ENCODE data around the gene SF3B2. TPM values are rescaled to one million over a fixed set of nuclear protein-coding genes. Genes with fewer than 3 reads are reported as not detected.
A peak's percentile ranks its signal among the peaks of the same experiment; 100 is the strongest.

The SF3B2 gene
- total RNA-seq, 1 experiment from 2014 or later: 358 TPM

DNA sequence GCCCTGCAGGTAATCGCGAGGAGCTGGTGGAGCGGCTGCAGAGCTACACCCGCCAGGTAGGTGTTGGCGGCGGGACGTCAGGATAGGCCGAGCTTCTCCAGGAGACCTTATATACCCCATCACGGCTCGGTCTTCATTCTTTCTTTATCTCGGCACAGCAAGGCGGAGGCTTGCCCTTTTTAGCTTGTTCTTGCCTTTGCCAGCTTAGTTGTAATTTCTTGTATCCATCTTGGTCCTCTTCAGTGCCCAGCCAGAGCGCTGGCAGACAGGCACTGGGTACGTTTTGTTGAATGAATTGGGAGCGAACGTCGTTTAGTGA lies 459 bp downstream of the SF3B2 start:
- POLR2A ChIA-PET (ENCODE audit: low non-redundant PET): no interaction called here
- Histone ChIP-seq H3K4me1 (ENCODE audit: insufficient read depth, low read length, poor library complexity, severe bottlenecking) (peaks cover 21% of the 10 kb centered on the region), H3K4me3 (ENCODE audit: low read depth, low read length, poor library complexity, severe bottlenecking) (peak overlapping the region; percentile 99), H3K36me3 (ENCODE audit: insufficient read depth, low read length, poor library complexity, severe bottlenecking) (peaks cover 34% of the 10 kb centered on the region), H3K9me3 (ENCODE audit: low read depth, low read length, poor library complexity, severe bottlenecking) (no peaks in the 10 kb centered on the region), H3K27ac (ENCODE audit: low read depth, low read length, poor library complexity, severe bottlenecking) (peak overlapping the region; percentile 89), H3K27me3 (replicated peaks; ENCODE audit: insufficient read depth, low read depth, low read length, poor library complexity) (no peaks in the 10 kb centered on the region)
- intact Hi-C loops (cut with micrococcal nuclease; ENCODE audit: unreplicated experiment): loop anchor here (2.0 kb wide), 1 partner anchor 50 kb away; the partner anchor contains the start of genes BANF1 and EIF1AD
- BruUV-seq (replicated peaks): no TSS peak
- no peak for DNase-seq (ENCODE audit: low spot score)
- CTCF ChIA-PET: interaction anchor here (0.9 to 1.0 kb wide), 2 partner anchors 17 to 164 kb away, joined by 3 to 4 read pairs; partner anchors contain the start of gene FIBP
- TF ChIP-seq, protein P1, sequence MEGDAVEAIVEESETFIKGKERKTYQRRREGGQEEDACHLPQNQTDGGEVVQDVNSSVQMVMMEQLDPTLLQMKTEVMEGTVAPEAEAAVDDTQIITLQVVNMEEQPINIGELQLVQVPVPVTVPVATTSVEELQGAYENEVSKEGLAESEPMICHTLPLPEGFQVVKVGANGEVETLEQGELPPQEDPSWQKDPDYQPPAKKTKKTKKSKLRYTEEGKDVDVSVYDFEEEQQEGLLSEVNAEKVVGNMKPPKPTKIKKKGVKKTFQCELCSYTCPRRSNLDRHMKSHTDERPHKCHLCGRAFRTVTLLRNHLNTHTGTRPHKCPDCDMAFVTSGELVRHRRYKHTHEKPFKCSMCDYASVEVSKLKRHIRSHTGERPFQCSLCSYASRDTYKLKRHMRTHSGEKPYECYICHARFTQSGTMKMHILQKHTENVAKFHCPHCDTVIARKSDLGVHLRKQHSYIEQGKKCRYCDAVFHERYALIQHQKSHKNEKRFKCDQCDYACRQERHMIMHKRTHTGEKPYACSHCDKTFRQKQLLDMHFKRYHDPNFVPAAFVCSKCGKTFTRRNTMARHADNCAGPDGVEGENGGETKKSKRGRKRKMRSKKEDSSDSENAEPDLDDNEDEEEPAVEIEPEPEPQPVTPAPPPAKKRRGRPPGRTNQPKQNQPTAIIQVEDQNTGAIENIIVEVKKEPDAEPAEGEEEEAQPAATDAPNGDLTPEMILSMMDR (conservative IDR thresholded peaks at IDR 0.05; ENCODE audit: low read depth, low read length): no peak

DNA sequence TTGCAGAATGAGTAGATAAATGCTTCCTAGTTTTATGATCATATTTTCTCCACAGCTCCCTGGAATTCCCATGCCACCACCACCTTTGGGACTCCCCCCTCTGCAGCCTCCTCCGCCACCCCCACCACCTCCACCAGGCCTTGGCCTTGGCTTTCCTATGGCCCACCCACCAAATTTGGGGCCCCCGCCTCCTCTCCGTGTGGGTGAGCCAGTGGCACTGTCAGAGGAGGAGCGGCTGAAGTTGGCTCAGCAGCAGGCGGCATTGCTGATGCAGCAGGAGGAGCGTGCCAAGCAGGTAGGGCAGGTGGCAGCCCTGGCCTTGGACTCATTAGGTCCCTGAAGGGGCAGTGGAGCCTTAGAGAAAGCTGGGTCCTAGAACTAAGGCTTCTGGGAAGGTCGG lies 2.9 kb downstream of the SF3B2 start:
- ChIA-PET CTCF (interaction anchor here (1.8 kb wide), 1 partner anchor 10 kb away, joined by 12 read pairs; no protein-coding TSS in a partner anchor), POLR2A (ENCODE audit: low non-redundant PET) (no interaction called here)
- DNase-seq (ENCODE audit: low spot score): no peak
- TF ChIP-seq, protein P1 (conservative IDR thresholded peaks at IDR 0.05; ENCODE audit: low read depth, low read length): no peak
- no peak for TF ChIP-seq EZH2 (IDR thresholded peaks at IDR 0.05; ENCODE audit: borderline replicate concordance, low read depth, low read length, poor library complexity, severe bottlenecking)
- H3K36me3 ChIP-seq (ENCODE audit: insufficient read depth, low read length, poor library complexity, severe bottlenecking): peaks cover 58% of the 10 kb centered on the region
- no peak overlapping the region for H3K27ac ChIP-seq (ENCODE audit: low read depth, low read length, poor library complexity, severe bottlenecking)
- no peak overlapping the region for H3K4me3 ChIP-seq (ENCODE audit: low read depth, low read length, poor library complexity, severe bottlenecking)
- no peaks in the 10 kb centered on the region for H3K27me3 ChIP-seq (replicated peaks; ENCODE audit: insufficient read depth, low read depth, low read length, poor library complexity)
- peaks cover 18% of the 10 kb centered on the region for H3K4me1 ChIP-seq (ENCODE audit: insufficient read depth, low read length, poor library complexity, severe bottlenecking)
- no TSS peak for BruUV-seq (replicated peaks)
- H3K9me3 ChIP-seq (ENCODE audit: low read depth, low read length, poor library complexity, severe bottlenecking): no peaks in the 10 kb centered on the region
- intact Hi-C loops (cut with micrococcal nuclease; ENCODE audit: unreplicated experiment): no loop called here

DNA sequence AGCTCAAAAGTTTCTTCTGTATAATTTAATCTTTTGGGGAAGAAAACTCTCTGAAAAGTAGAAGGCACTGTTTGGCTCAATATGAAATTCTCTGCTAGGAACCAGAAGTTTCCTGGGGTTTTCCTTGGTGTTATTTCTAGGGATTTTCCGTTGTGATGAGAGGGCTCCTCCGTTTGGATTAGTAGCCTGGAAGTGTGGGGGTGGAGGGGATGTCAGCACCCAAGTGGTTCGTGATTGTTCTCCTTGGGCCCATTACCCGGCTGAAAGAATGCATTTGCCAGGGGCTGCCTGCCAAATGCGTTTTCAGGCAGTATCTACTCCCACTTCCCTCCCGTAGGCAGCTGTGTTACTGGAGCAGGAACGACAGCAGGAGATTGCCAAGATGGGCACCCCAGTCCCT lies 4.3 kb downstream of the SF3B2 start:
- TF ChIP-seq, protein P1 (conservative IDR thresholded peaks at IDR 0.05; ENCODE audit: low read depth, low read length): no peak
- TF ChIP-seq EZH2 (IDR thresholded peaks at IDR 0.05; ENCODE audit: borderline replicate concordance, low read depth, low read length, poor library complexity, severe bottlenecking): no peak
- Histone ChIP-seq H3K9me3 (ENCODE audit: low read depth, low read length, poor library complexity, severe bottlenecking) (no peaks in the 10 kb centered on the region), H3K4me3 (ENCODE audit: low read depth, low read length, poor library complexity, severe bottlenecking) (no peak overlapping the region), H3K27ac (ENCODE audit: low read depth, low read length, poor library complexity, severe bottlenecking) (peak overlapping the region; percentile 18), H3K4me1 (ENCODE audit: insufficient read depth, low read length, poor library complexity, severe bottlenecking) (peaks cover 11% of the 10 kb centered on the region), H3K36me3 (ENCODE audit: insufficient read depth, low read length, poor library complexity, severe bottlenecking) (peaks cover 72% of the 10 kb centered on the region), H3K27me3 (replicated peaks; ENCODE audit: insufficient read depth, low read depth, low read length, poor library complexity) (no peaks in the 10 kb centered on the region)
- DNase-seq (ENCODE audit: low spot score): no peak
- intact Hi-C loops (cut with micrococcal nuclease; ENCODE audit: unreplicated experiment): no loop called here
- ChIA-PET POLR2A (ENCODE audit: low non-redundant PET) (no interaction called here), CTCF (interaction anchor here (0.6 to 0.7 kb wide), 2 partner anchors 11 kb away, joined by 3 to 8 read pairs; no protein-coding TSS in a partner anchor)
- BruUV-seq (replicated peaks): no TSS peak
